DMS153 treated with DMSO at 0.1 percent for 48 hours (cell line): Measurements from ENCODE around the gene CNKSR2.

Experiments
- DNase-seq: peaks from one replicate; lab custom pipeline; 2025; ENCODE audit not compliant: unreplicated experiment; lab: John Stamatoyannopoulos, UW

CNKSR2 gene

DNA sequence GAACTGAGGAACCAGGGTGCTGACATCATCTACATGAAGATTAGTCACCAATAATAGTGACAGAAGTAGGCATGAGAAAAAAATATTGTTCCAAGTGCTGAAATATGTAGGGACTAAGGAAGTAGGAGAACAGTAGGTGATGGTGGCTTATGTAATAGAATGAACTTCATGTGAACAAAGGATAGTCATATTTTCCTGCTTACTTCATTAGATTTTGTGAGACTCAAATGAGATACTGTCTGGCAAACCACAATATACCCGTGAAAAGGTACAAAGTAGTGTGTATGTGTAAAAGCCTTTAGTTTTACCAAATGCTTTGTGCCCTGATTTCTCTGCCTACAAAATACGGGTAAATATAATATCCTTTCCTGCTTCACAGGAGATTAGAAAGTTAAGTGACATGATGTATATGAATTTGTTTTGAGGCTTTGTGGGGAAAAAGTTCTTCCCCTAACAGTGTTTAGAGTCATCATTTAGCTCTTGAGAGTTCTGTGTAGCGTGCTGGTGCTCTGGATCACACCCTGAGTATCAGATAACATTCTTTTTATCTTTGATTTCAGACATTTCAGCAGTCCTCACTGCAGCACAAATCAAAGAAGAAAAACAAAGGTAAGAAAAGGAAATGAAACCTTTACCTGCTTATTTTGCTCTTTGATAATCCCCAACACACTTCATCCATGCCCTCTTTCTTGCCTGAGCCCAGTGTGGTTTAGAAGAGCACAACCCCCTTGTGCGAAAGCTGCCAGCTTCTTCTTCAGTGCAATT lies 216.0 kb downstream of the CNKSR2 start:
- no peak for DNase-seq

DNA sequence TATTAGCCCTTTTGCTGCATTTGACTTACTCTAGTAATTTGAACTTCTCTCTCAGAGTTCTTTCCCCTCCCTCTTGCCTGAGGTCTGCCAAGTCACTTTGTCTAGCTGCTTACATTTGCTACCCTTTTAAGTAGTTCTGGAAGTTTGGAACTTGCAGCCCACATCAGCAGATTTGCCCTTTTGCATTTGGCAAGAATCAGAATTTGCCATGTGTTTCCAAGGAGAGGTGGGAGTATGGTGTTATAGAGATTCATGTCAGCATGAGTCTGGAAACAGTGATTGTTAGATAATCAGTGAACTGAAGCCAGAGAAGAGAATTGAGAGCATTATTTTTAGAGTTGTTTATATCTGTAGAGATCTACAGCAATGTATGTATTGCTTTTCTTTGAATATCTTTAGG lies 231.8 kb downstream of the CNKSR2 start:
- DNase-seq: no peak

GRCh38 chrX:21610168-21610567 lies 235.9 kb downstream of the CNKSR2 start:
- DNase-seq: no peak

DNA sequence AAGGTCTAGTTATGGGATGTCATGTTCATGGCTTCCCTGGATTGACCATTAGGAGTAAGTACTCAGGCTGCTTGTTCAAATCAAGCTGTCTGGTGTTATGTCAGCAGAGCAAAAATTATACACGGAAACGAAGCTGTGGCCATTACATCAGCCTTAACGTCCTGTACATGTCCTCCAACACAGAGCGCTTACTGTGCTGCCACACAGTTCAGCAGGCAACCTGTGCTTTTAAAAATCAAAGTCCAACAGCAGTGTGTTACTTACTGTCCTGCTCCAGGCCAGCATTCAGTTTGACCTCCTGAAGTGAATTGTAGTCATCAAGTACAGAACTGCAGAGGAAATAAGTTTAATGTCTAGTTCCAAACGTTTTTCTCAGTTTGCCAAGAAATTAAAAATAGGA lies 237.9 kb downstream of the CNKSR2 start:
- no peak for DNase-seq

DNA sequence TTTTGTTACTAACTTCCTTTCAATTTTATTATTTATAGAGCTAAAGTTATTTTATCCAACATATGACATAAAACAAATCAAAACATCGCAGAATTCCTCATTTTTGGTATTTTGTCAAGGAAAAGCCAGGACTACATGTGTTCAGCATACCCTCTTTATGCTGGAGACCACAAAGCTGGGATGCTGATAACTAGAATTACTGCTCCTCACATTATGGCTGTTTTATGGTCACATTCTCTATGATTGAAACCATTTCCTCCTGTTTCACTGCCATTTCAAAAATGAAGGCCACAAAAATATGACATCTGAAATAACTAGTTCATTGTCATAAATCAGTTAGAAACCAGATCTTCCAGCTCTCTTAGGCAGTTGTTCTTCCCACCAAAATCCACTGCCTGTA lies 242.2 kb downstream of the CNKSR2 start:
- no peak for DNase-seq

DNA sequence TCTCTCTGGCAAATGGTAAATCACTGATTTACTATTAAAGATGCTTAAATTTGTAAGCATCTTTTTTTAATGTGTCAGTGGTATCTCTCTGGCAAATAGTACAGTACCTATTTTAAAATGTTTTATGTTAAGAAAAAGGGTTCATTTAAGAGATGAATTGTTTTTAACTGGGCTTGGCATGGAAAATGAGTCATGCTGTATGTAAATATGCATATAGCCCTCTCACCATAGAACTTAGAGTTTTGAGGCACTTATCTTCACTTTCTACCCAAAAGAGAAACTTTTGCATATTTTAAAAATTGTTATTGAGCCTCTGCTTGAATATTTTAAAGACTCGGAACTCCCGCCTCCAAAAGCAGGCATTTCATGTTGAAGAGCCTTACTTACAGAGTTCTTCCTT lies 246.0 kb downstream of the CNKSR2 start:
- DNase-seq: no peak

DNA sequence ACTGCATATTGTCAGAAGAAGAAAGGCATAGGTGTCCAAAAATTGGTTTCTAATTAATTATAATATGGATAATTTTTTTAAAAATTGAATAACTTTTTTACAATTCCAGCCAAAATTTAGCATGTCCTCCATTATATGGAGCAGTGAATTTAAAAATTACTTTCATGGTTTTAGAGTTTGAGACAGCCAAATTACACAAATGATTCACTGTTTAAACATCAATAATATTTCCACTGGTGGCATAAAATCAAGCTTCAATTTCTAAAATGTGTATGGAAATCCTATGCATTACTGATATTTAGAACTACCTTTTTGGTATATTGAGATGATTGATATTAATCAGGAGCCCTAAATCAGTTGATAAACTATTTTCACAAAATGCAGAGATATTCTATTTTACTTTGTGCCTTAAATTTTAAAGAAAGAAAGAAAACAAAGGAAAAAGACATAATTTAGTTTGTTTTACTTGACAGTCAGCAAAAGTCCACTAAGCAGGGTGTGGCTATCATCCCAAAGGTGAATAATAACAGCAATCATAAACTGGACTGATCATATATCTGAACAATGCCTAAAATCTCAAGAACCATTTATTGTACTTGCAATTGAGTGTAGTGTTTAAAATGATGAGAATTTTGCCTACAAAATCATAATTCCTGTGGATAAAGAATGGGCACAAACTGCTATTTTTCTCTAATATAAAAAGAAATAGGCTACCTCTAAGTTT lies 249.7 kb downstream of the CNKSR2 start:
- no peak for DNase-seq

DNA sequence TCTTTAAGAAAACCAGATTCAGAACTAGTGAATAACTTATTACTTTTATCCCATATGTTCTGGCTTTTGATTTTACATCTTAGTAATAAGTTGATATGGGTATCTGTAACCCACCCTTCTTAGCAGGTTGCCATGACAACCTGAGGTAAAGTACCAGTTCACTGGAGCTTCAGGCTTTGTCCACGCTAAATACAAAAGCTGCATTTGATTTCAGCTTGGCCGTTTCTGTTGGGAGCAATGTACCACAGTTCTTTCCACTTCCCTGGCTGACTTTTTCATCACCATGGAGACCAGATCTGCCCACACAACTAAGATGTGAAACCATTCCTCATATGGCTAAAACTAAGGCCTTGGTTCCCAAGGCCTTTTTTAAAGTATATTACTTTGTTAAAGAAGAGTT lies 257.8 kb downstream of the CNKSR2 start:
- no peak for DNase-seq

- no peak for DNase-seq
These were observed 264.1 kb downstream of the CNKSR2 start for GRCh38 chrX:21638311-21638710.

GRCh38 chrX:21639775-21640174 lies 265.6 kb downstream of the CNKSR2 start:
- DNase-seq: no peak

GRCh38 chrX:21645431-21645830 lies 271.2 kb downstream of the CNKSR2 start:
- no peak for DNase-seq

DNA sequence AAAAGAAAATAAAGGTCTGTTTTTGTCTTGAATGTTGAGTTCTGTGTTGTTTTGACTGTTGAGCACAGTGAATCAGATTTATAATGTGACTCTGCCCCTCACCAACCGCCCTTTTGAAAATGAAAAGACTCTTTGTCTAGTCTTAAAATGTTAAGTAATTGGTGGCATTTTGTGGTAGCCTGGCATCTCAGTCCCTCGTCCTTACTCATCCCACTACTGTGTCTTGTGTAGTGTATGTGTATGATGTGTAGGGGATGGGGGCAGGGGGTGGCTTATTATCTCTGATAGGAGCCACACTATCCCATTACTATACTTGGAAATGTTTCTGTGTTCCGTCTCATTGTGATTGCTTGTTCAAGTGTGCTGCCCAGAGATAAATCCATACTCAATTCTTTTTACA lies 271.7 kb downstream of the CNKSR2 start:
- DNase-seq: no peak

DNA sequence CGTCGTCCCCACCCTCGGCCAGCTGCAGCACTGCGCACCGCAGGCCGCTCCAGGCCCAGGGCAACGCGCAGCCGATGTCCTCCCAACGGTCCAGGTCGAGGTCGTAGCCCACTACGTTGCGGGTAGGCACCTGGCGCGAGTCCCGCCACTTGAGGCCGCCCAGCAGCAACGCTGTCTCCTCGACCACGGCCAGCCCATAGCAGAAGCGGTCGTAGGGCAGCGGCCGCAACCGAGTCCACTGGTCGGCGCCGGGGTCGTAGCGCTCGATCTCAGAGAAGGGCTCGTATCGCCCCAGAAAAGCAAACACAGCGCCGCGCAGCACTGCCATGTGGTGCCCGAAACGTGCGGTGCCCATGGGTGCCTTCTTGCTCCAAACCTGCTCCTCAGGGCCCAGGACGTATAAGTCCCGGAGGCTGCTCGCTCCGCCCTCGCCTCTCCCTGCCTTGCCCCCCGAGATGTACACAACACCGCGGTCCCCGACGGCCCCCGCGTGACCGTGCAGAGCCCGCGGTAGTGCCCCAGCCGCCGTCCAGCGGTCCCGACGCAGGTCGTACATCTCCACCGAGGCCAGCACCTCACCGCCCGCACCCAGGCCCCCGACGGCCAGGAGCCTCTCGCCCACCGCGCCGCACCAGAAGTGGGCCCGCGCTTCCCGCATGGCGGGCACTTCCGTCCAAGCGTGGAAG lies 281.8 kb downstream of the CNKSR2 start:
- DNase-seq: no peak

GRCh38 chrX:21656587-21657317 lies 282.5 kb downstream of the CNKSR2 start:
- DNase-seq: no peak

- no peak for DNase-seq
These were observed 283.3 kb downstream of the CNKSR2 start for GRCh38 chrX:21657318-21658151.

DNA sequence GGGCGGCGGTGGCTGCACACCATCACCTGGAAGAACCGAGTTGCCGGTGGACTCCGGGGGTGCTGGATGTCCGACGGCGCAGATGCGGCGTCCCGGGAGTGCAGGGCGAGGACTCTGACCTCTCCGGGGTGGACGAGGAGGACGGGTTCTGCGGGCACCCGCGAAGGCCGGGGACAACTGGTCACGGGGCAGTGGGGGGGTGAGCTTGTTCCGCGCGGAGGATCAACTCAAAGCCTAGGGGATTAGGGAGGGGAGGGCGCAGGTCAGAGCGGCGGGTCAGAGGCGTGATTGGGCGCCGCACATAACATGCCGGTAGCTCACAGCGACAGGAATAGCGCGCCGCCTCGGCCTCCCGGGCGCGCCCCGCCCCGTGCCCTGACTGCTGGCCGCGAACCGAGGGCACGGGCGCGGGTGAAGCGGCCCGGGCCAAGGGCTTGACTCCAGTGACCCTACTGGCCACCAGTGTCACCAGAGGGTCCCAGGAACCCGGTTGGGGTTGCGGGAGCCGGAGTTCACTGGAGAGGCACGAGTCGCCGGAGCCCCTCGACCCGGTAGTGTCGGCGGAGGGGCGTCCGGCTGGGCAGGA lies 284.0 kb downstream of the CNKSR2 start, which contains the start of gene KLHL34:
TSS of gene KLHL34 (minus strand) at position 179 of the 586 bp plus-strand sequence. CDS start 542 bp downstream, outside the sequence.
- no peak for DNase-seq

- DNase-seq: no peak
These were observed 284.5 kb downstream of the CNKSR2 start for GRCh38 chrX:21658746-21659145.

- no peak for DNase-seq
These were observed 285.1 kb downstream of the CNKSR2 start for GRCh38 chrX:21659320-21659719.

GRCh38 chrX:21660156-21660555 lies 285.9 kb downstream of the CNKSR2 start:
- DNase-seq: no peak

DNA sequence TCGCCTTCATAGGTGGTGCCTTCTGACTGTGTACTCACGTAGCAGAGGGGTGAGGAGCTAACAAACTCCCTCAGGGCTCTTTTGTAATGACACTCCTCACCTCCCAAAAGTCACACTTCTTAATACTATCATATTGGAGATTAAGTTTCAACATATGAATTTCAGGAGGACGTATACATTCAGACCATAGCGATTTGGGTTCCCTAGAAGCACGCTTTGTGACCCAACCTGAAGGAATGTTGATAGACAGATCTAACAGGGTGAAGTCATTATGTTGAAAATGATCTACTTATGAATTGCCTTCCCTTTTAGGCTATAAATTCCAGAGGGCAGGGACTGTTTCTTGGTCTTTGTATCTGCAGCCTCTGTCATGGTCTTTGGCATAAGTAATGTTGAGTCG lies 287.1 kb downstream of the CNKSR2 start:
- DNase-seq: no peak
